ENCODE measurements around the gene VEGFB.
A peak's percentile ranks its signal among the peaks of the same experiment; 100 is the strongest.

Gene VEGFB

DNA sequence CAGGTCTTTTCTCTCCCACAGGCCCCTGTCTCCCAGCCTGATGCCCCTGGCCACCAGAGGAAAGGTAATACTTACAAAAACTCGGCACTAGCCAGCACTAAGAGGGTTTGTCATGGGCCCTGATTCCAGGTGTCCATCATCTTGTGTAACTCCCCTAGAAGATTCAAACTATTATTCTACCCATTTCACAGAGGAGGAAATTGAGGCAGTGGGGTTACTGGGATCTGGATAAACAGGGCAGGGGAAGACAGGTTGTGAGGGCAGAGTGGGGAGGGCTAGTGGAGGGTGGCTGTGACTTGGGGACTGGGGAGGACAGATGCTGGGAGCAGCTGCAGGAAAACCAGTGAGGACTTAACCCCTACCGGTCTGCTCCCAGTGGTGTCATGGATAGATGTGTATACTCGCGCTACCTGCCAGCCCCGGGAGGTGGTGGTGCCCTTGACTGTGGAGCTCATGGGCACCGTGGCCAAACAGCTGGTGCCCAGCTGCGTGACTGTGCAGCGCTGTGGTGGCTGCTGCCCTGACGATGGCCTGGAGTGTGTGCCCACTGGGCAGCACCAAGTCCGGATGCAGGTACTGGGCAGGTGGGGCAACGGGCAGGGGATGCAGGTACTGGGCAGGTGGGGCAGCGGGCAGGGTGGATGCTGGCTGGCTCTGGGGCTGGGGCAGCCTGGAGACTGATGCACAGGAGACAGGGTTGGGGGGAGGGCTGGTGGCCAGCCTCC, 1.2 kb downstream of the VEGFB start:
- peaks cover 28% of the 10 kb centered on the region for H3K4me1 ChIP-seq (ENCODE audit: control insufficient read depth, insufficient read depth, low read length)
- no peak for DNase-seq (ENCODE audit: low read depth)

GRCh38 chr11:64237484-64237951, 3.1 kb downstream of the VEGFB start:
- no peak for DNase-seq (ENCODE audit: low read depth)
- no peak overlapping the region for H3K4me3 ChIP-seq (ENCODE audit: low read length)
- peaks cover 21% of the 10 kb centered on the region for H3K36me3 ChIP-seq (ENCODE audit: control insufficient read depth, insufficient read depth, low read length, severe bottlenecking)
- H3K9ac ChIP-seq (ENCODE audit: low read length), result no peak overlapping the region
- H3K4me1 ChIP-seq (ENCODE audit: control insufficient read depth, insufficient read depth, low read length), result peaks cover 31% of the 10 kb centered on the region
- H3K9me3 ChIP-seq (ENCODE audit: control insufficient read depth, low read length), result no peaks in the 10 kb centered on the region
- H3K27me3 ChIP-seq (replicated peaks; ENCODE audit: control insufficient read depth, insufficient read depth, low read length), result no peaks in the 10 kb centered on the region

More for the DNA sequence above, 1.2 kb downstream of the VEGFB start:
- Histone ChIP-seq H3K4me3 (ENCODE audit: low read length) (peak overlapping the region; percentile 81), H3K9me3 (ENCODE audit: control insufficient read depth, low read length) (no peaks in the 10 kb centered on the region), H3K36me3 (ENCODE audit: control insufficient read depth, insufficient read depth, low read length, severe bottlenecking) (peaks cover 21% of the 10 kb centered on the region), H3K27me3 (replicated peaks; ENCODE audit: control insufficient read depth, insufficient read depth, low read length) (no peaks in the 10 kb centered on the region), H3K9ac (ENCODE audit: low read length) (peak overlapping the region; percentile 76)

GRCh38 chr11:64238076-64238475, 3.7 kb downstream of the VEGFB start:
- no peak overlapping the region for H3K9ac ChIP-seq (ENCODE audit: low read length)
- H3K36me3 ChIP-seq (ENCODE audit: control insufficient read depth, insufficient read depth, low read length, severe bottlenecking), result peaks cover 22% of the 10 kb centered on the region
- no peak overlapping the region for H3K4me3 ChIP-seq (ENCODE audit: low read length)
- H3K27me3 ChIP-seq (replicated peaks; ENCODE audit: control insufficient read depth, insufficient read depth, low read length), result no peaks in the 10 kb centered on the region
- H3K4me1 ChIP-seq (ENCODE audit: control insufficient read depth, insufficient read depth, low read length), result peaks cover 36% of the 10 kb centered on the region
- DNase-seq (ENCODE audit: low read depth), result no peak
- H3K9me3 ChIP-seq (ENCODE audit: control insufficient read depth, low read length), result no peaks in the 10 kb centered on the region

GRCh38 chr11:64238999-64239398, 4.6 kb downstream of the VEGFB start:
- Histone ChIP-seq H3K27me3 (replicated peaks; ENCODE audit: control insufficient read depth, insufficient read depth, low read length) (no peaks in the 10 kb centered on the region), H3K36me3 (ENCODE audit: control insufficient read depth, insufficient read depth, low read length, severe bottlenecking) (peaks cover 31% of the 10 kb centered on the region), H3K4me3 (ENCODE audit: low read length) (no peak overlapping the region), H3K4me1 (ENCODE audit: control insufficient read depth, insufficient read depth, low read length) (peaks cover 38% of the 10 kb centered on the region), H3K9ac (ENCODE audit: low read length) (no peak overlapping the region), H3K9me3 (ENCODE audit: control insufficient read depth, low read length) (no peaks in the 10 kb centered on the region)
- DNase-seq (ENCODE audit: low read depth), result no peak

GRCh38 chr11:64239662-64240434, 5.5 kb downstream of the VEGFB start:
- Histone ChIP-seq H3K27me3 (replicated peaks; ENCODE audit: control insufficient read depth, insufficient read depth, low read length) (no peaks in the 10 kb centered on the region), H3K4me1 (ENCODE audit: control insufficient read depth, insufficient read depth, low read length) (peaks cover 42% of the 10 kb centered on the region), H3K36me3 (ENCODE audit: control insufficient read depth, insufficient read depth, low read length, severe bottlenecking) (peaks cover 34% of the 10 kb centered on the region), H3K9ac (ENCODE audit: low read length) (peak overlapping the region; percentile 96), H3K4me3 (ENCODE audit: low read length) (peak overlapping the region; percentile 90), H3K9me3 (ENCODE audit: control insufficient read depth, low read length) (no peaks in the 10 kb centered on the region)
- no peak for DNase-seq (ENCODE audit: low read depth)

GRCh38 chr11:64240435-64241240, 6.3 kb downstream of the VEGFB start, which contains the start of gene FKBP2:
Gene FKBP2 (plus strand): TSS chr11:64241095. CDS start chr11:64242388, 1,293 bp downstream.
- H3K4me3 ChIP-seq (ENCODE audit: low read length), result peak within 1 kb of the TSS; percentile 90
- H3K9me3 ChIP-seq (ENCODE audit: control insufficient read depth, low read length), result no peaks in the 10 kb centered on the region
- peaks cover 37% of the 10 kb centered on the region for H3K4me1 ChIP-seq (ENCODE audit: control insufficient read depth, insufficient read depth, low read length)
- peak; percentile 99 for DNase-seq (ENCODE audit: low read depth)
- peak within 1 kb of the TSS; percentile 96 for H3K9ac ChIP-seq (ENCODE audit: low read length)
- no peaks in the 10 kb centered on the region for H3K27me3 ChIP-seq (replicated peaks; ENCODE audit: control insufficient read depth, insufficient read depth, low read length)
- H3K36me3 ChIP-seq (ENCODE audit: control insufficient read depth, insufficient read depth, low read length, severe bottlenecking), result peaks cover 34% of the 10 kb centered on the region

DNA sequence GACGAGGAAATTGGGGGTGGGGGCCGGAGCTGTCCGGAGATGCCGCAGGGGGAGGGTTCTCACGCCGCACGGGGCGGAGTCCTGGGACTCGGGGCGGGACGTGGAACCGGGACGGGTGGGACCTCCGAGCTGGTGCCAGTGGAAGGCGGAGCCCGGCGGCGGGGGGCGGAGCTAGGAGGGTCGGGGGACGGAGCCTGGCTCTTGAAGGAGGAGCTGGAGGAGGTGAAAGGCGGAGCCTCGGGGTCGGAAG, 6.8 kb downstream of the VEGFB start:
- peak overlapping the region; percentile 90 for H3K4me3 ChIP-seq (ENCODE audit: low read length)
- H3K36me3 ChIP-seq (ENCODE audit: control insufficient read depth, insufficient read depth, low read length, severe bottlenecking), result peaks cover 32% of the 10 kb centered on the region
- H3K9me3 ChIP-seq (ENCODE audit: control insufficient read depth, low read length), result no peaks in the 10 kb centered on the region
- H3K4me1 ChIP-seq (ENCODE audit: control insufficient read depth, insufficient read depth, low read length), result peaks cover 35% of the 10 kb centered on the region
- no peaks in the 10 kb centered on the region for H3K27me3 ChIP-seq (replicated peaks; ENCODE audit: control insufficient read depth, insufficient read depth, low read length)
- peak; percentile 100 for DNase-seq (ENCODE audit: low read depth)
- H3K9ac ChIP-seq (ENCODE audit: low read length), result peak overlapping the region; percentile 96

GRCh38 chr11:64241491-64242374, 7.3 kb downstream of the VEGFB start:
- DNase-seq (ENCODE audit: low read depth), result peak; percentile 59
- Histone ChIP-seq H3K27me3 (replicated peaks; ENCODE audit: control insufficient read depth, insufficient read depth, low read length) (no peaks in the 10 kb centered on the region), H3K4me3 (ENCODE audit: low read length) (peak overlapping the region; percentile 90), H3K4me1 (ENCODE audit: control insufficient read depth, insufficient read depth, low read length) (peaks cover 35% of the 10 kb centered on the region), H3K9me3 (ENCODE audit: control insufficient read depth, low read length) (no peaks in the 10 kb centered on the region), H3K9ac (ENCODE audit: low read length) (peak overlapping the region; percentile 95), H3K36me3 (ENCODE audit: control insufficient read depth, insufficient read depth, low read length, severe bottlenecking) (peaks cover 32% of the 10 kb centered on the region)

- H3K9ac ChIP-seq (ENCODE audit: low read length), result peak overlapping the region; percentile 95
- no peaks in the 10 kb centered on the region for H3K27me3 ChIP-seq (replicated peaks; ENCODE audit: control insufficient read depth, insufficient read depth, low read length)
- H3K36me3 ChIP-seq (ENCODE audit: control insufficient read depth, insufficient read depth, low read length, severe bottlenecking), result peaks cover 21% of the 10 kb centered on the region
- H3K9me3 ChIP-seq (ENCODE audit: control insufficient read depth, low read length), result no peaks in the 10 kb centered on the region
- no peak for DNase-seq (ENCODE audit: low read depth)
- H3K4me1 ChIP-seq (ENCODE audit: control insufficient read depth, insufficient read depth, low read length), result peaks cover 43% of the 10 kb centered on the region
- H3K4me3 ChIP-seq (ENCODE audit: low read length), result peak overlapping the region; percentile 90
These were observed 9.0 kb downstream of the VEGFB start for GRCh38 chr11:64243236-64243854.

DNA sequence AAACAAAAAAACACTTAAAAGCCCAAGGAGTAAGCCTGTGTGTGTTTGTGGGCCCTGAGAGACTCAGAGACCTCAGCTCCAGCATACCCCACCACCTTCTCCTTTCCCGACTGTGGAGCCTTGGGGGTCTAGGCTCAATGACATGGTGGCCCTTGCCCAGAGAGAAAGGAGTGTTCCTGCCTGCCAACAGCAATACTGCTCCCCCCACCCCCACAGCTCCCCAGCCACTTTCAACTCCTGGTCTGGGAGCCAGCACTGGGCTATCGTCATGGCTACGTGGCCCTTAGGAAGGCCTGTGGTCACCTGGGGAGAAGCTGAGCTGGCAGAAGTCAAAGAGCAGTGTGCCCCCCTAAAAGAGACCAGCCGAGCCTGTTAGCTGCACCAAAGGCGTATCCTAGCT, 9.7 kb downstream of the VEGFB start:
- H3K9me3 ChIP-seq (ENCODE audit: control insufficient read depth, low read length), result no peaks in the 10 kb centered on the region
- H3K27me3 ChIP-seq (replicated peaks; ENCODE audit: control insufficient read depth, insufficient read depth, low read length), result no peaks in the 10 kb centered on the region
- peaks cover 14% of the 10 kb centered on the region for H3K36me3 ChIP-seq (ENCODE audit: control insufficient read depth, insufficient read depth, low read length, severe bottlenecking)
- no peak for DNase-seq (ENCODE audit: low read depth)
- peaks cover 43% of the 10 kb centered on the region for H3K4me1 ChIP-seq (ENCODE audit: control insufficient read depth, insufficient read depth, low read length)
- H3K4me3 ChIP-seq (ENCODE audit: low read length), result no peak overlapping the region
- peak overlapping the region; percentile 34 for H3K9ac ChIP-seq (ENCODE audit: low read length)
